GM12878 (cell line): ENCODE results near the gene MACROD2.

Source experiments
- BRCA1 ChIP-seq: IDR thresholded peaks from 2 replicates; pipeline ENCODE4 v1.6.1; 2011; ENCODE audit warnings: low read depth, low read length, improper control_type of control experiment
- CBX5 ChIP-seq: sonication (generic); IDR thresholded peaks from 2 replicates; pipeline ENCODE4 v1.6.1; 2016; ENCODE audit warnings: low read depth, moderate library complexity, mild to moderate bottlenecking, inconsistent platforms
- CHD1 ChIP-seq: IDR thresholded peaks from 2 replicates; pipeline ENCODE4 v1.6.1; 2012; ENCODE audit warnings: low read depth, low read length, improper control_type of control experiment
- DPF2 ChIP-seq: fragments of 450-650 bp; IDR thresholded peaks from 2 replicates; pipeline ENCODE4 v1.6.1; 2017; ENCODE audit warnings: mild to moderate bottlenecking
- KLF5 ChIP-seq: fragments of 450-650 bp; IDR thresholded peaks from 2 replicates; pipeline ENCODE4 v1.6.1; 2014; ENCODE audit warnings: mild to moderate bottlenecking; ENCODE audit not compliant: partially characterized antibody
- POLR2A ChIP-seq: IDR thresholded peaks from 2 replicates; pipeline ENCODE4 v1.6.1; 2011; ENCODE audit warnings: low read depth, mild to moderate bottlenecking, low read length
- POLR2AphosphoS5 ChIP-seq: IDR thresholded peaks from 2 replicates; pipeline ENCODE4 v1.6.1; 2011; ENCODE audit warnings: mild to moderate bottlenecking, low read length, inconsistent platforms
- TCF3 ChIP-seq: IDR thresholded peaks from 2 replicates; pipeline ENCODE4 v1.6.1; 2012; ENCODE audit warnings: low read depth, mild to moderate bottlenecking, low read length, borderline replicate concordance; ENCODE audit not compliant: insufficient read depth
- ZNF24 ChIP-seq: fragments of 450-650 bp; IDR thresholded peaks from 2 replicates; pipeline ENCODE4 v1.6.1; 2017; ENCODE audit warnings: antibody characterized with exemption, mild to moderate bottlenecking
- ZNF274 ChIP-seq: IDR thresholded peaks from one replicate; pipeline ENCODE4 v1.8.0; 2011; ENCODE audit not compliant: insufficient read length, insufficient read depth
- TF ChIP-seq, protein P1 (sequence below), 3 experiments: IDR thresholded peaks in 2 of 3; conservative IDR thresholded peaks in 1 of 3; 2 replicates each; pipeline ENCODE4 v1.5.1; 2011; ENCODE audit warnings: low read depth in 3 of 3, low read length in 3 of 3, mild to moderate bottlenecking in 3 of 3, control low read depth in 2 of 3, moderate library complexity in 2 of 3, inconsistent platforms in 1 of 3, mixed read lengths in 1 of 3; ENCODE audit not compliant: control insufficient read depth in 2 of 3, insufficient read depth in 1 of 3; ENCODE audit errors: extremely low read depth in 1 of 3
- TF ChIP-seq, protein P2 (sequence below): IDR thresholded peaks from 2 replicates; pipeline ENCODE4 v1.6.1; 2011; ENCODE audit warnings: low read depth, mild to moderate bottlenecking, low read length, moderate library complexity, borderline replicate concordance; ENCODE audit errors: extremely low read depth

GRCh38 chr20:15909995-15910394 lies 1914.7 kb downstream of the MACROD2 start:
- TF ChIP-seq ZNF24 (no peak), BRCA1 (no peak), POLR2AphosphoS5 (no peak), KLF5 (no peak), TCF3 (no peak), ZNF274 (no peak), DPF2 (no peak), POLR2A (no peak), CBX5 (no peak), CHD1 (no peak)
- TF ChIP-seq, protein P1, sequence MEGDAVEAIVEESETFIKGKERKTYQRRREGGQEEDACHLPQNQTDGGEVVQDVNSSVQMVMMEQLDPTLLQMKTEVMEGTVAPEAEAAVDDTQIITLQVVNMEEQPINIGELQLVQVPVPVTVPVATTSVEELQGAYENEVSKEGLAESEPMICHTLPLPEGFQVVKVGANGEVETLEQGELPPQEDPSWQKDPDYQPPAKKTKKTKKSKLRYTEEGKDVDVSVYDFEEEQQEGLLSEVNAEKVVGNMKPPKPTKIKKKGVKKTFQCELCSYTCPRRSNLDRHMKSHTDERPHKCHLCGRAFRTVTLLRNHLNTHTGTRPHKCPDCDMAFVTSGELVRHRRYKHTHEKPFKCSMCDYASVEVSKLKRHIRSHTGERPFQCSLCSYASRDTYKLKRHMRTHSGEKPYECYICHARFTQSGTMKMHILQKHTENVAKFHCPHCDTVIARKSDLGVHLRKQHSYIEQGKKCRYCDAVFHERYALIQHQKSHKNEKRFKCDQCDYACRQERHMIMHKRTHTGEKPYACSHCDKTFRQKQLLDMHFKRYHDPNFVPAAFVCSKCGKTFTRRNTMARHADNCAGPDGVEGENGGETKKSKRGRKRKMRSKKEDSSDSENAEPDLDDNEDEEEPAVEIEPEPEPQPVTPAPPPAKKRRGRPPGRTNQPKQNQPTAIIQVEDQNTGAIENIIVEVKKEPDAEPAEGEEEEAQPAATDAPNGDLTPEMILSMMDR (IDR thresholded peaks at IDR 0.05 in 2 of 3, conservative IDR thresholded peaks at IDR 0.05 in 1 of 3; ENCODE audit: control insufficient read depth in 2 of 3, extremely low read depth in 1 of 3, insufficient read depth in 1 of 3, low read depth in 3 of 3, low read length in 3 of 3): no peak
- TF ChIP-seq, protein P2, sequence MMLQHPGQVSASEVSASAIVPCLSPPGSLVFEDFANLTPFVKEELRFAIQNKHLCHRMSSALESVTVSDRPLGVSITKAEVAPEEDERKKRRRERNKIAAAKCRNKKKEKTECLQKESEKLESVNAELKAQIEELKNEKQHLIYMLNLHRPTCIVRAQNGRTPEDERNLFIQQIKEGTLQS: no peak
